Measurements from ENCODE around the gene NAA80. TPM values are rescaled to one million over a fixed set of nuclear protein-coding genes. Genes with fewer than 3 reads are reported as not detected.

Gene NAA80
- total RNA-seq, 6 experiments from 2014 or later = 8.5 to 13.4 (median 10.7) TPM

DNA sequence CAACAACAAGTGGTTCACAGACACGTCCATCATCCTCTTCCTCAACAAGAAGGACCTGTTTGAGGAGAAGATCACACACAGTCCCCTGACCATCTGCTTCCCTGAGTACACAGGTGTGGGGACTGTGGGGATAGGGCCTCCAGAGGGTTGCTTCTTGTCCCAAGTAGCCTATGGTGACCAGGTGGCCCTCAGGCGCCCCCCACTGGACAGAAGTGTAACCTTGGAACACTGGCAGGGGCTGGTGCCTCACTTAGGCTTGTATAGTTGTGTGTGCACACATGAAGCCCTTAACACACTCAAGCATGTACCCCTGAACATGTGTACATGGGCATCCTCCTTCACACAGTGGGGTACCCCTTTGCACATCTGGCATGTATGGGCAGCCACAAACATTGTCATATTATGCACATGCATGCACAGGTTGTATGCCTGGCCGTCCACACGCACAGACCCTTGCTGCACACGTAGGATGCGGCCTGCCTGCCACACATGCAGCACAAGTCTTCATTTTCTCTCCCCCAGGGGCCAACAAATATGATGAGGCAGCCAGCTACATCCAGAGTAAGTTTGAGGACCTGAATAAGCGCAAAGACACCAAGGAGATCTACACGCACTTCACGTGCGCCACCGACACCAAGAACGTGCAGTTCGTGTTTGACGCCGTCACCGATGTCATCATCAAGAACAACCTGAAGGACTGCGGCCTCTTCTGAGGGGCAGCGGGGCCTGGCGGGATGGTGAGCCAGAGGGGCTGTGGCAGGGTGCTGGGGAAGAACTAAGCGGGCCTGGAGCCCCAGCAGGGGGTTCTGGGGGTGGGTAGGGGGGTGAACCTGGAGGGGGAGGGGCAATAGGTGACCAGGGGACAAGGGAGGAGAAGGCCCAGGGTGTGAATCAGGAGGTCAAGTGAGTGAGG is 42.0 kb downstream of the NAA80 start:
- Mint-ChIP-seq H3K9me3 (no peaks in the 10 kb centered on the region), H3K27ac (peak overlapping the region; percentile 26), H3K4me3 (no peak overlapping the region), H3K27me3 (ENCODE audit: insufficient read depth) (peaks cover 2% of the 10 kb centered on the region; the same call in 1 of the 2 replicates), H3K36me3 (ENCODE audit: low read depth) (peaks cover 13% of the 10 kb centered on the region), H3K4me1 (ENCODE audit: low read depth) (peaks cover 26% of the 10 kb centered on the region)
- no peak for DNase-seq
- TF ChIP-seq, protein P1, sequence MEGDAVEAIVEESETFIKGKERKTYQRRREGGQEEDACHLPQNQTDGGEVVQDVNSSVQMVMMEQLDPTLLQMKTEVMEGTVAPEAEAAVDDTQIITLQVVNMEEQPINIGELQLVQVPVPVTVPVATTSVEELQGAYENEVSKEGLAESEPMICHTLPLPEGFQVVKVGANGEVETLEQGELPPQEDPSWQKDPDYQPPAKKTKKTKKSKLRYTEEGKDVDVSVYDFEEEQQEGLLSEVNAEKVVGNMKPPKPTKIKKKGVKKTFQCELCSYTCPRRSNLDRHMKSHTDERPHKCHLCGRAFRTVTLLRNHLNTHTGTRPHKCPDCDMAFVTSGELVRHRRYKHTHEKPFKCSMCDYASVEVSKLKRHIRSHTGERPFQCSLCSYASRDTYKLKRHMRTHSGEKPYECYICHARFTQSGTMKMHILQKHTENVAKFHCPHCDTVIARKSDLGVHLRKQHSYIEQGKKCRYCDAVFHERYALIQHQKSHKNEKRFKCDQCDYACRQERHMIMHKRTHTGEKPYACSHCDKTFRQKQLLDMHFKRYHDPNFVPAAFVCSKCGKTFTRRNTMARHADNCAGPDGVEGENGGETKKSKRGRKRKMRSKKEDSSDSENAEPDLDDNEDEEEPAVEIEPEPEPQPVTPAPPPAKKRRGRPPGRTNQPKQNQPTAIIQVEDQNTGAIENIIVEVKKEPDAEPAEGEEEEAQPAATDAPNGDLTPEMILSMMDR (IDR thresholded peaks at IDR 0.05) = peak; percentile 81

DNA sequence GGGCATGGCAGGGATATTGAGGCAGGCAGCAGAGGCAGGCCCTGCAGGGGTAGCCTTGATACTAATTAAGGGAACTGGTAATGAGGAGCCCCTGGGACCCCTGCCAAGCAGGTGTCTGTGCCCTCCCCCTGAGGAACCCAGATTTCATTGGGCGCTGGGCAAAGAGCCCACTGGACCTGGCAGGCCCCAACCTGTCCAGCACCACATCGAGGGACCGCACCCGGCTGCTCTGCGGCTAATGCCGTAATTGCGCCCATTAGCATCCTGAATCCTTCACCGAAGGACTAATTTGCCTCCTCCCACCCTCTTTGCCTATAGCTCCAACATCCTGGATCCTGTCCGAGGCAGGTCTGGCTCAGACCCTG is 44.0 kb downstream of the NAA80 start:
- DNase-seq = no peak
- no peaks in the 10 kb centered on the region for H3K9me3 Mint-ChIP-seq
- peaks cover 37% of the 10 kb centered on the region for H3K4me1 Mint-ChIP-seq (ENCODE audit: low read depth)
- TF ChIP-seq, protein P1 (IDR thresholded peaks at IDR 0.05) = no peak
- H3K4me3 Mint-ChIP-seq = no peak overlapping the region
- peaks cover 4% of the 10 kb centered on the region; the same call in 1 of the 2 replicates for H3K27me3 Mint-ChIP-seq (ENCODE audit: insufficient read depth)
- peaks cover 21% of the 10 kb centered on the region for H3K36me3 Mint-ChIP-seq (ENCODE audit: low read depth)
- peak overlapping the region; percentile 82 for H3K27ac Mint-ChIP-seq

DNA sequence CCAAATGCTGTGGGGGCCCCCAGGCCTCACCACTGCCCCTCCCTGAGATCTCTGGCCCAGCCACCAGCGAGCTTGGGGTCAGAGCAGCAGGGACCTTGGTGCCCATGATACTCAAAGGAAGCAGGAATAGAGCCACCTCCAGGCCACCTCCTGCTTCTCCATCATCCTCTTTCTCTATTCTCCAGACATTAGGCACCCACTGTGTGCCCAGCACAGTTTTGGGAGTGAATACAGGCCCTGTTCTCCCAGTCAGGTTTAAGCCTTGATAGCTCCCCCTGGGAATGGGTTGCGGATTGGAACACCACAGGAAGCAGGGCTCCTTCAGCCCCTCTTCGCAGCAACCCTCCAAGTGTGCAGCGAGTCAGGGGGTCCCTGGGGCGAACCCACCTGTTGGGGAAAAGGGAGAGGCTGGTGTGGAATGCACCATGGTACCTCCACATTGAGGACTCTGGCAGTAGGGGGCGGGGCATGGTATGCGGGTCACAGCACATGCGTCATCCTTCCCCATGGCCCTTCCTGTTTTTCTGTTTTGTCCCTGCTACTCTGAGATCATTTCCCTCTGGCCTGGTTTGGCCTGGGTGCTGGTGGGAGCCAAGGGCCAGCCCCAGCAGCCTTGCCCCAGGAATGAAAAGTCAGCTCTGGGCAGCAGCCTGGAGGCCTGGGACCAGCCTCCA is 44.5 kb downstream of the NAA80 start:
- DNase-seq = no peak
- peak overlapping the region; percentile 82 for H3K27ac Mint-ChIP-seq
- TF ChIP-seq, protein P1 (IDR thresholded peaks at IDR 0.05) = peak; percentile 31; the same call in 1 of the 2 replicates
- peaks cover 41% of the 10 kb centered on the region for H3K4me1 Mint-ChIP-seq (ENCODE audit: low read depth)
- no peaks in the 10 kb centered on the region for H3K9me3 Mint-ChIP-seq
- H3K36me3 Mint-ChIP-seq (ENCODE audit: low read depth) = peaks cover 24% of the 10 kb centered on the region
- no peak overlapping the region for H3K4me3 Mint-ChIP-seq
- H3K27me3 Mint-ChIP-seq (ENCODE audit: insufficient read depth) = peaks cover 5% of the 10 kb centered on the region; the same call in 1 of the 2 replicates

DNA sequence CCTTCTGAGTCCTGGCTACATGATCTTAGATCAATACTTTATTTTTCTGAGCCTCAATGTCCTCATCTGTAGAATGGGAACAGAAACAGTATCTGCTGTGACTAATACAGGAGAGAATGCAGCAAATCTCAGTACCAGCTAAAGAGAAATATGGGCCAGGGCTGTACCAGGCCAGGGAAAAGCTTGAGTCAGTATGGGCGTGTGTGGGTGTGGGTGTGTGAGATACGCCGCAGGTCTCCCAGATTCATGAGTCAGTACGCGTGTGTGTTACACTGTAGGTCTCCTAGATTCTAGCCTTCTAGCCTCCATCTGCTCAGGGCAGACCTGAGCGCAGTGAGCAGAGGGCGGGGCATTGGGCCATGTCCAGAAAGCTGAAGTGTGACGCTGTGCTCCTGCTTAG is 48.0 kb downstream of the NAA80 start:
- peak overlapping the region; percentile 63 for H3K4me3 Mint-ChIP-seq
- peaks cover 70% of the 10 kb centered on the region for H3K4me1 Mint-ChIP-seq (ENCODE audit: low read depth)
- H3K27me3 Mint-ChIP-seq (ENCODE audit: insufficient read depth) = peaks cover 7% of the 10 kb centered on the region; the same call in 1 of the 2 replicates
- TF ChIP-seq, protein P1 (IDR thresholded peaks at IDR 0.05) = no peak
- peak overlapping the region; percentile 93 for H3K27ac Mint-ChIP-seq
- DNase-seq = peak; percentile 97
- H3K36me3 Mint-ChIP-seq (ENCODE audit: low read depth) = peaks cover 19% of the 10 kb centered on the region
- H3K9me3 Mint-ChIP-seq = no peaks in the 10 kb centered on the region

DNA sequence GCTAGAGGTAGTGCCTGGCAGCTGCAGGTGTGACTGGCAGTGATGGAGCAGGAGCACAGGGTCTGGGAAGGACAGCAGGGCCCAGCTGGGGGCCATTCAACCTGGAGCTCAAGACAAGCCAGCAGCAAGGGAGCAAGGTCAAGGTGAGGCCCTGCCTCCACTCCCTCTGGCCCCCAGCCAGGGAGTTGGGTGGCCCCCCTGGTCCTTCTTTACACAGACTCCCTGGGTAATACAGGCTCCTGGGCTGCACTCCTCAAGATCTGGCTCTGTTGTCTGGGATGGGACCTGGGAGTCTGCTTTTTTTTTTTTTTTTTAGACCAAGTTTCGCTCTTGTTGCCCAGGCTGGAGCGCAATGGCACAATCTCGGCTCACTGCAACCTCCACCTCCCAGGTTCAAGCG is 48.7 kb downstream of the NAA80 start:
- H3K27me3 Mint-ChIP-seq (ENCODE audit: insufficient read depth) = peaks cover 7% of the 10 kb centered on the region; the same call in 1 of the 2 replicates
- H3K36me3 Mint-ChIP-seq (ENCODE audit: low read depth) = peaks cover 19% of the 10 kb centered on the region
- H3K4me1 Mint-ChIP-seq (ENCODE audit: low read depth) = peaks cover 77% of the 10 kb centered on the region
- no peak overlapping the region for H3K4me3 Mint-ChIP-seq
- TF ChIP-seq, protein P1 (IDR thresholded peaks at IDR 0.05) = no peak
- peak overlapping the region; percentile 62 for H3K27ac Mint-ChIP-seq
- DNase-seq = no peak
- H3K9me3 Mint-ChIP-seq = no peaks in the 10 kb centered on the region

Data from HFFc6 (cell line).